Ascending aorta (tissue), 2 donors: ENCODE measurements around the gene ZMYND8. TPM values are rescaled to one million over a fixed set of nuclear protein-coding genes. Genes with fewer than 3 reads are reported as not detected.

ENCODE experiments used
- DNase-seq, 2 donors: peaks; one replicate each; pipeline ENCODE4 v3.0.0-alpha.2; 2019; ENCODE audit warnings: low spot score in 2 of 2
- H3K27ac ChIP-seq, 2 donors: fragments of 200-600 bp; sonication (generic); one replicate each; pipeline ENCODE4 v1.5.1; 2016 to 2017; ENCODE audit warnings: mild to moderate bottlenecking in 1 of 2
- H3K27me3 ChIP-seq: fragments of 200-600 bp; sonication (generic); one replicate; pipeline ENCODE4 v1.5.1; 2017
- H3K36me3 ChIP-seq, 2 donors: fragments of 200-600 bp; sonication (generic); one replicate each; pipeline ENCODE4 v1.5.1; 2016
- H3K4me1 ChIP-seq, 2 donors: fragments of 200-600 bp; sonication (generic); one replicate each; pipeline ENCODE4 v1.5.1; 2016 to 2017; ENCODE audit warnings: mild to moderate bottlenecking in 1 of 2
- H3K4me3 ChIP-seq, 2 donors: fragments of 200-600 bp; sonication (generic); one replicate each; pipeline ENCODE4 v1.5.1; 2016 to 2017; ENCODE audit warnings: mild to moderate bottlenecking in 1 of 2
- H3K9me3 ChIP-seq, 2 donors: fragments of 200-600 bp; sonication (generic); one replicate each; pipeline ENCODE4 v1.5.1; 2016
- CTCF ChIP-seq, 3 experiments: fragments of 200-600 bp in 2 of 3; fragments of 450-650 bp in 1 of 3; sonication (generic) in 2 of 3; IDR thresholded peaks; one replicate each; pipeline ENCODE4 v1.5.1; 2016 to 2019; ENCODE audit warnings: antibody characterized with exemption in 3 of 3, mild to moderate bottlenecking in 1 of 3, moderate library complexity in 1 of 3
- intact Hi-C: fragments of 100-400 bp; cut with DNase I; formaldehyde crosslinking; loops from one replicate; pipeline ENCODE4 v1.15.1; 2023
- total RNA-seq: library from RNA; depleted of rRNA; stranded (reverse); fragments of >200 nt; gene quantifications from one replicate; pipeline ENCODE4 v1.1.0, GENCODE V29; 2016

The ZMYND8 gene
- total RNA-seq, 1 donor from 2014 or later = 23.2 TPM

GRCh38 chr20:47237715-47238114 lies 118.8 kb downstream of the ZMYND8 start:
- Histone ChIP-seq H3K4me1 (no peaks in the 10 kb centered on the region), H3K36me3 (peaks cover 27 to 64% of the 10 kb centered on the region in 2 donors), H3K4me3 (no peak overlapping the region), H3K9me3 (no peaks in the 10 kb centered on the region), H3K27ac (no peak overlapping the region), H3K27me3 (no peaks in the 10 kb centered on the region)
- intact Hi-C loops = no loop called here
- no peak for DNase-seq
- no peak for TF ChIP-seq CTCF (IDR thresholded peaks at IDR 0.05)

- Histone ChIP-seq H3K4me1 (peaks cover 3 to 7% of the 10 kb centered on the region in 2 donors), H3K36me3 (peaks cover 27 to 61% of the 10 kb centered on the region in 2 donors), H3K27ac (peak overlapping the region in 1 of 2 donors; percentile 12), H3K27me3 (no peaks in the 10 kb centered on the region), H3K4me3 (no peak overlapping the region), H3K9me3 (no peaks in the 10 kb centered on the region)
- no peak for DNase-seq
- intact Hi-C loops = no loop called here
- no peak for TF ChIP-seq CTCF (IDR thresholded peaks at IDR 0.05)
These were observed 119.9 kb downstream of the ZMYND8 start for GRCh38 chr20:47236639-47236900.

GRCh38 chr20:47235853-47236638 lies 120.5 kb downstream of the ZMYND8 start:
- TF ChIP-seq CTCF (IDR thresholded peaks at IDR 0.05) = no peak
- no peak for DNase-seq
- H3K27me3 ChIP-seq = no peaks in the 10 kb centered on the region
- H3K4me3 ChIP-seq = no peak overlapping the region
- intact Hi-C loops = no loop called here
- no peaks in the 10 kb centered on the region for H3K9me3 ChIP-seq
- H3K27ac ChIP-seq = no peak overlapping the region
- H3K4me1 ChIP-seq = peaks cover 8 to 13% of the 10 kb centered on the region in 2 donors
- peaks cover 27 to 61% of the 10 kb centered on the region in 2 donors for H3K36me3 ChIP-seq

GRCh38 chr20:47235111-47235510 lies 121.4 kb downstream of the ZMYND8 start:
- TF ChIP-seq CTCF (IDR thresholded peaks at IDR 0.05) = no peak

GRCh38 chr20:47233333-47234188 lies 122.9 kb downstream of the ZMYND8 start:
- no peaks in the 10 kb centered on the region for H3K27me3 ChIP-seq
- H3K36me3 ChIP-seq = peaks cover 31 to 66% of the 10 kb centered on the region in 2 donors
- no peak for TF ChIP-seq CTCF (IDR thresholded peaks at IDR 0.05)
- peaks cover 8 to 14% of the 10 kb centered on the region in 2 donors for H3K4me1 ChIP-seq
- no peaks in the 10 kb centered on the region for H3K9me3 ChIP-seq
- H3K27ac ChIP-seq = no peak overlapping the region
- no peak for DNase-seq
- H3K4me3 ChIP-seq = no peak overlapping the region
- intact Hi-C loops = no loop called here

More at GRCh38 chr20:47235111-47235510, 121.4 kb downstream of the ZMYND8 start:
- Histone ChIP-seq H3K27me3 (no peaks in the 10 kb centered on the region), H3K4me1 (peaks cover 8 to 14% of the 10 kb centered on the region in 2 donors), H3K27ac (no peak overlapping the region), H3K36me3 (peaks cover 27 to 66% of the 10 kb centered on the region in 2 donors), H3K9me3 (no peaks in the 10 kb centered on the region), H3K4me3 (no peak overlapping the region)
- intact Hi-C loops = no loop called here
- DNase-seq = no peak
